Stomach (tissue), 4 donors: ENCODE measurements around the gene E2F2.

ENCODE experiments used
- CTCF ChIP-seq, 7 experiments: fragments of 450-650 bp in 4 of 7; fragments of 200-600 bp in 3 of 7; sonication (generic) in 3 of 7; IDR thresholded peaks; one replicate each; pipeline ENCODE4 v1.5.1; 2016 to 2019; ENCODE audit warnings: antibody characterized with exemption in 7 of 7, control low read depth in 2 of 7, mild to moderate bottlenecking in 1 of 7
- EP300 ChIP-seq: sonication (generic); formaldehyde crosslinking; IDR thresholded peaks from one replicate; pipeline ENCODE4 v1.6.1; 2017; ENCODE audit warnings: antibody characterized with exemption
- POLR2A ChIP-seq, 4 donors: fragments of 450-650 bp; IDR thresholded peaks; one replicate each; pipeline ENCODE4 v1.6.1; 2016; ENCODE audit warnings: antibody characterized with exemption in 4 of 4, control low read depth in 2 of 4, mild to moderate bottlenecking in 1 of 4, moderate library complexity in 1 of 4
- POLR2AphosphoS5 ChIP-seq, 3 donors: sonication (generic); formaldehyde crosslinking; IDR thresholded peaks; one replicate each; pipeline ENCODE4 v1.6.1; 2016; ENCODE audit warnings: antibody characterized with exemption in 3 of 3

- TF ChIP-seq CTCF (IDR thresholded peaks at IDR 0.05): no peak
- TF ChIP-seq POLR2A (IDR thresholded peaks at IDR 0.05): no peak
- no peak for TF ChIP-seq EP300
- TF ChIP-seq POLR2AphosphoS5 (IDR thresholded peaks at IDR 0.05): no peak
Measured at GRCh38 chr1:23473037-23473800, 57.8 kb downstream of the E2F2 start.
